ENCODE measurements around the gene DHDDS. TPM values are rescaled to one million over a fixed set of nuclear protein-coding genes. Genes with fewer than 3 reads are reported as not detected.

The DHDDS gene
- total and polyA plus RNA-seq, 2 of the 13 experiments (the other 11 are each of a cell fraction or from before 2014, with no cell fraction given): 18.9 to 28.3 TPM

DNA sequence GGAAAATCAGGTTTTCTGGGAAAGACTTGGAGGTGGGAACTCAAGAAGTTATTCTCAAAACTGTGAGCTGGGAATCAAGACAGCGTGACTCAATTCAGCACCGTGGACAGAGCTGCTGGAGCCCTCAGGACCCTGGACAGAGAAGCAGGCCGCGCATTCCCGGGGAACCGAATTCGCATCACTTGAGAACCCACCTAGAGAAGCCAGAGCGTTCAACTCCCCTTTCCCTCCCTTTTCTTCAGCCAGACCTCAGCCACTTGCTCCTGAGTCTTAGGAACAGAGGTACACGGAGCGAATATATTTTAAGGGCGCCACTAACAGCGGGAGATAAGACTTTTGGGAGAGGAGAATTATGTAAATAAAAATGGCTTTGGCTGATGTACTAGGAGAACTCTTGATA lies 23.5 kb upstream of the DHDDS start (continued):
- peak; percentile 98 for TF ChIP-seq ZMAT5 (CRISPR knock-in tag; IDR thresholded peaks at IDR 0.05; ENCODE audit: borderline replicate concordance, low read depth)
- peak; percentile 100 for TF ChIP-seq ZNF607 (CRISPR knock-in tag; IDR thresholded peaks at IDR 0.05; ENCODE audit: borderline replicate concordance)
- peak; percentile 99 for TF ChIP-seq MXI1 (IDR thresholded peaks at IDR 0.05; ENCODE audit: borderline replicate concordance, low read depth, low read length)
- TF ChIP-seq ZNF563 (CRISPR knock-in tag; IDR thresholded peaks at IDR 0.05): peak; percentile 100
- TF ChIP-seq NCOA2 (CRISPR knock-in tag; IDR thresholded peaks at IDR 0.05): peak; percentile 98
- peak; percentile 100 for TF ChIP-seq PAX8 (CRISPR knock-in tag; IDR thresholded peaks at IDR 0.05; ENCODE audit: borderline replicate concordance)
- peak; percentile 97 for TF ChIP-seq RARA (CRISPR knock-in tag; IDR thresholded peaks at IDR 0.05)
- peak; percentile 100 for TF ChIP-seq LRRFIP1 (CRISPR knock-in tag; conservative IDR thresholded peaks at IDR 0.05)
- peak; percentile 91 for TF ChIP-seq ZFY (CRISPR knock-in tag; IDR thresholded peaks at IDR 0.05)
- peak; percentile 98 for TF ChIP-seq ZMYM4 (CRISPR knock-in tag; IDR thresholded peaks at IDR 0.05)
- TF ChIP-seq, protein P1, sequence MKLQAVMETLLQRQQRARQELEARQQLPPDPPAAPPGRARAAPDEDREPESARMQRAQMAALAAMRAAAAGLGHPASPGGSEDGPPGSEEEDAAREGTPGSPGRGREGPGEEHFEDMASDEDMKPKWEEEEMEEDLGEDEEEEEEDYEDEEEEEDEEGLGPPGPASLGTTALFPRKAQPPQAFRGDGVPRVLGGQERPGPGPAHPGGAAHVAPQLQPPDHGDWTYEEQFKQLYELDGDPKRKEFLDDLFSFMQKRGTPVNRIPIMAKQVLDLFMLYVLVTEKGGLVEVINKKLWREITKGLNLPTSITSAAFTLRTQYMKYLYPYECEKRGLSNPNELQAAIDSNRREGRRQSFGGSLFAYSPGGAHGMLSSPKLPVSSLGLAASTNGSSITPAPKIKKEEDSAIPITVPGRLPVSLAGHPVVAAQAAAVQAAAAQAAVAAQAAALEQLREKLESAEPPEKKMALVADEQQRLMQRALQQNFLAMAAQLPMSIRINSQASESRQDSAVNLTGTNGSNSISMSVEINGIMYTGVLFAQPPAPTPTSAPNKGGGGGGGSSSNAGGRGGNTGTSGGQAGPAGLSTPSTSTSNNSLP (IDR thresholded peaks at IDR 0.05; ENCODE audit: low read depth, low read length): no peak
- TF ChIP-seq MIER2 (CRISPR knock-in tag; IDR thresholded peaks at IDR 0.05): peak; percentile 100
- peak; percentile 98 for TF ChIP-seq ZFAT (CRISPR knock-in tag; conservative IDR thresholded peaks at IDR 0.05)
- TF ChIP-seq POLR2AphosphoS2 (IDR thresholded peaks at IDR 0.05; ENCODE audit: low read depth, low read length): no peak
- peak; percentile 100 for TF ChIP-seq MIER3 (CRISPR knock-in tag; IDR thresholded peaks at IDR 0.05; ENCODE audit: borderline replicate concordance)
- TF ChIP-seq ZNF569 (CRISPR knock-in tag; IDR thresholded peaks at IDR 0.05; ENCODE audit: borderline replicate concordance): peak; percentile 99
- TF ChIP-seq DNMT3B (CRISPR knock-in tag; conservative IDR thresholded peaks at IDR 0.05): peak; percentile 100
- TF ChIP-seq MXD3 (CRISPR knock-in tag; IDR thresholded peaks at IDR 0.05): peak; percentile 100
- peak; percentile 91 for TF ChIP-seq ZNF768 (CRISPR knock-in tag; IDR thresholded peaks at IDR 0.05)
- peak; percentile 96 for TF ChIP-seq HMG20A (CRISPR knock-in tag; IDR thresholded peaks at IDR 0.05; ENCODE audit: borderline replicate concordance)
- TF ChIP-seq POGK (CRISPR knock-in tag; conservative IDR thresholded peaks at IDR 0.05): peak; percentile 100
- peak; percentile 95 for TF ChIP-seq MYC (CRISPR knock-in tag; IDR thresholded peaks at IDR 0.05; ENCODE audit: borderline replicate concordance)
